Neural cell (in vitro differentiated cells): ENCODE data around the gene CHST13. TPM values are rescaled to one million over a fixed set of nuclear protein-coding genes. Genes with fewer than 3 reads are reported as not detected.

ENCODE experiments used
- H2AFZ ChIP-seq: fragments of 200-600, 300-800 bp; sonication (generic), shearing (Covaris generic); 2 replicates; pipeline ENCODE4 v1.6.0; 2014; ENCODE audit warnings: low read depth, mild to moderate bottlenecking, antibody characterized with exemption, low read length, moderate library complexity
- H3F3A ChIP-seq: fragments of 200-600 bp; shearing (Covaris generic); 2 replicates; pipeline ENCODE4 v1.6.1; 2016; ENCODE audit warnings: mild to moderate bottlenecking, moderate library complexity, mixed read lengths, antibody characterized with exemption, low read length; ENCODE audit not compliant: insufficient read depth, poor library complexity, severe bottlenecking
- H3K27ac ChIP-seq: fragments of 200-600, 300-800 bp; sonication (generic), shearing (Covaris generic); 2 replicates; pipeline ENCODE4 v1.5.1; 2014; ENCODE audit warnings: mild to moderate bottlenecking, low read length, moderate library complexity
- H3K27me3 ChIP-seq: fragments of 300-800, 200-600 bp; sonication (generic), shearing (Covaris generic); 2 replicates; pipeline ENCODE4 v1.6.0; 2014; ENCODE audit warnings: mild to moderate bottlenecking, low read depth, low read length, moderate library complexity; ENCODE audit not compliant: insufficient read depth
- H3K36me3 ChIP-seq: fragments of 300-800, 200-600 bp; sonication (generic), shearing (Covaris generic); 2 replicates; pipeline ENCODE4 v1.5.1; 2014; ENCODE audit warnings: mild to moderate bottlenecking, antibody characterized with exemption, low read length, moderate library complexity; ENCODE audit not compliant: insufficient read depth
- H3K4me2 ChIP-seq: fragments of 300-800, 200-600 bp; sonication (generic), shearing (Covaris generic); 2 replicates; pipeline ENCODE4 v1.6.0; 2014; ENCODE audit warnings: mild to moderate bottlenecking, low read length
- H3K4me3 ChIP-seq: fragments of 300-800, 200-600 bp; sonication (generic), shearing (Covaris generic); 2 replicates; pipeline ENCODE4 v1.5.1; 2014; ENCODE audit warnings: mild to moderate bottlenecking, low read length, moderate library complexity
- H3K79me2 ChIP-seq: fragments of 200-600 bp; shearing (Covaris generic); replicated peaks from 2 replicates; pipeline ENCODE4 v1.6.0; 2014; ENCODE audit warnings: mild to moderate bottlenecking, low read length, moderate library complexity; ENCODE audit not compliant: insufficient read depth
- H3K9ac ChIP-seq: fragments of 300-800, 200-600 bp; sonication (generic), shearing (Covaris generic); 2 replicates; pipeline ENCODE4 v1.6.1; 2016; ENCODE audit warnings: mild to moderate bottlenecking, low read length, mixed read lengths
- H3K9me2 ChIP-seq: fragments of 200-600 bp; shearing (Covaris generic); 2 replicates; pipeline ENCODE4 v1.6.1; 2016; ENCODE audit warnings: mild to moderate bottlenecking, low read length, mixed read lengths; ENCODE audit not compliant: insufficient read depth
- H3K9me3 ChIP-seq: fragments of 200-600, 300-800 bp; sonication (generic), shearing (Covaris generic); 2 replicates; pipeline ENCODE4 v1.6.1; 2016; ENCODE audit warnings: mild to moderate bottlenecking, mixed run types, low read length, moderate library complexity, mixed read lengths
- H4K20me1 ChIP-seq: fragments of 200-600 bp; shearing (Covaris generic); 2 replicates; pipeline ENCODE4 v1.6.1; 2016; ENCODE audit warnings: mild to moderate bottlenecking, mixed run types; ENCODE audit not compliant: insufficient read depth
- CTCF ChIP-seq: fragments of 450-650 bp; IDR thresholded peaks from 2 replicates; pipeline ENCODE4 v1.5.1; 2014; ENCODE audit warnings: antibody characterized with exemption, mild to moderate bottlenecking, moderate library complexity; ENCODE audit not compliant: poor library complexity, severe bottlenecking
- EP300 ChIP-seq: fragments of 450-650 bp; conservative IDR thresholded peaks from 2 replicates; pipeline ENCODE4 v1.6.1; 2014; ENCODE audit warnings: antibody characterized with exemption, mild to moderate bottlenecking, moderate library complexity; ENCODE audit not compliant: poor library complexity, severe bottlenecking
- EZH2 ChIP-seq: fragments of 200-600, 300-800 bp; shearing (Covaris generic), sonication (generic); IDR thresholded peaks from 2 replicates; pipeline ENCODE4 v1.6.1; 2014; ENCODE audit warnings: antibody characterized with exemption, low read length, borderline replicate concordance, mild to moderate bottlenecking; ENCODE audit not compliant: insufficient read depth, poor library complexity, severe bottlenecking
- MXI1 ChIP-seq: fragments of 450-650 bp; conservative IDR thresholded peaks from 2 replicates; pipeline ENCODE4 v1.6.1; 2014; ENCODE audit warnings: antibody characterized with exemption, mild to moderate bottlenecking; ENCODE audit not compliant: poor library complexity, severe bottlenecking
- POLR2AphosphoS5 ChIP-seq: IDR thresholded peaks from 2 replicates; pipeline ENCODE4 v1.6.1; 2012
- RAD21 ChIP-seq: fragments of 450-650 bp; conservative IDR thresholded peaks from 2 replicates; pipeline ENCODE4 v1.6.1; 2014; ENCODE audit warnings: antibody characterized with exemption, mild to moderate bottlenecking, moderate library complexity
- REST ChIP-seq: IDR thresholded peaks from 2 replicates; pipeline ENCODE4 v1.6.1; 2012; ENCODE audit warnings: borderline replicate concordance
- SMC3 ChIP-seq: fragments of 450-650 bp; conservative IDR thresholded peaks from 2 replicates; pipeline ENCODE4 v1.6.1; 2014; ENCODE audit warnings: antibody characterized with exemption, mild to moderate bottlenecking, moderate library complexity; ENCODE audit not compliant: poor library complexity
- TAF1 ChIP-seq: IDR thresholded peaks from 2 replicates; pipeline ENCODE4 v1.6.1; 2012; ENCODE audit warnings: low read depth
- polyA plus RNA-seq: library from polyadenylated mRNA; depleted of rRNA; stranded (reverse); fragments of >200 nt; gene quantifications from 2 replicates; pipeline ENCODE4 v1.2.3, GENCODE V29; 2014

Gene CHST13
- polyA plus RNA-seq, 1 donor from 2014 or later = not detected

GRCh38 chr3:126526668-126527005, 2.7 kb downstream of the CHST13 start:
- Histone ChIP-seq H3K9me2 (no peaks in the 10 kb centered on the region), H3K4me2 (no peak overlapping the region), H3K9me3 (no peaks in the 10 kb centered on the region), H3K79me2 (no peaks in the 10 kb centered on the region), H3K9ac (no peak overlapping the region), H3K36me3 (no peaks in the 10 kb centered on the region), H3K27me3 (peaks cover 26% of the 10 kb centered on the region), H3F3A (no peaks in the 10 kb centered on the region), H2AFZ (no peak overlapping the region), H4K20me1 (no peaks in the 10 kb centered on the region), H3K27ac (no peak overlapping the region), H3K4me3 (no peak overlapping the region)
- TF ChIP-seq EP300 = no peak
- TF ChIP-seq TAF1 = no peak
- no peak for TF ChIP-seq SMC3
- TF ChIP-seq EZH2 = no peak
- TF ChIP-seq RAD21 = no peak
- no peak for TF ChIP-seq MXI1
- TF ChIP-seq CTCF = no peak
- TF ChIP-seq POLR2AphosphoS5 = no peak
- TF ChIP-seq REST = no peak

- Histone ChIP-seq H3F3A (no peaks in the 10 kb centered on the region), H2AFZ (no peak overlapping the region), H3K79me2 (no peaks in the 10 kb centered on the region), H3K9me3 (no peaks in the 10 kb centered on the region), H3K4me3 (no peak overlapping the region), H3K4me2 (no peak overlapping the region), H3K36me3 (no peaks in the 10 kb centered on the region), H3K27ac (no peak overlapping the region), H4K20me1 (no peaks in the 10 kb centered on the region), H3K9ac (no peak overlapping the region), H3K9me2 (no peaks in the 10 kb centered on the region), H3K27me3 (peaks cover 26% of the 10 kb centered on the region)
- no peak for TF ChIP-seq POLR2AphosphoS5
- TF ChIP-seq REST = no peak
- no peak for TF ChIP-seq EP300
- no peak for TF ChIP-seq TAF1
- TF ChIP-seq MXI1 = no peak
- no peak for TF ChIP-seq CTCF
- no peak for TF ChIP-seq RAD21
- TF ChIP-seq SMC3 = no peak
- TF ChIP-seq EZH2 = no peak
Measured at GRCh38 chr3:126527006-126527405, 3.1 kb downstream of the CHST13 start.
